H9 (cell line): ENCODE results near the gene DNAJC18. TPM values are rescaled to one million over a fixed set of nuclear protein-coding genes. Genes with fewer than 3 reads are reported as not detected.

Source experiments
- DNase-seq: peaks from one replicate; pipeline ENCODE4 v3.0.0-alpha.2; 2017
- H2AFZ ChIP-seq: one replicate; pipeline ENCODE4 v1.6.1; 2013; ENCODE audit warnings: mild to moderate bottlenecking, low read length, control low read depth, moderate library complexity
- H2AK5ac ChIP-seq: 2 replicates; pipeline ENCODE4 v1.6.1; 2013; ENCODE audit warnings: low read length, control low read depth, mixed read lengths; ENCODE audit not compliant: insufficient read length
- H2BK120ac ChIP-seq: one replicate; pipeline ENCODE4 v1.6.1; 2013; ENCODE audit warnings: low read depth, mild to moderate bottlenecking, low read length, control low read depth, inconsistent platforms; ENCODE audit not compliant: poor library complexity, severe bottlenecking
- H2BK12ac ChIP-seq: 2 replicates; pipeline ENCODE4 v1.6.1; 2013; ENCODE audit warnings: low read length, control low read depth, mixed read lengths, low read depth; ENCODE audit not compliant: insufficient read length
- H2BK15ac ChIP-seq: 2 replicates; pipeline ENCODE4 v1.6.1; 2013; ENCODE audit warnings: low read depth, low read length, control low read depth
- H2BK20ac ChIP-seq: one replicate; pipeline ENCODE4 v1.6.1; 2013; ENCODE audit warnings: low read depth, mild to moderate bottlenecking, low read length, control low read depth, inconsistent platforms; ENCODE audit not compliant: poor library complexity, severe bottlenecking
- H2BK5ac ChIP-seq: 2 replicates; pipeline ENCODE4 v1.6.1; 2013; ENCODE audit warnings: low read length, control low read depth, mixed read lengths; ENCODE audit not compliant: insufficient read length
- H3K14ac ChIP-seq: 2 replicates; pipeline ENCODE4 v1.6.1; 2013; ENCODE audit warnings: low read length, control low read depth; ENCODE audit not compliant: insufficient read depth
- H3K18ac ChIP-seq: 2 replicates; pipeline ENCODE4 v1.6.1; 2013; ENCODE audit warnings: low read depth, mild to moderate bottlenecking, mixed read lengths, low read length, control low read depth; ENCODE audit not compliant: insufficient read length
- H3K23ac ChIP-seq: 2 replicates; pipeline ENCODE4 v1.6.1; 2013; ENCODE audit warnings: low read length, control low read depth, mixed read lengths, low read depth; ENCODE audit not compliant: insufficient read length
- H3K23me2 ChIP-seq: 2 replicates; pipeline ENCODE4 v1.6.1; 2013; ENCODE audit warnings: low read depth, mild to moderate bottlenecking, mixed read lengths, low read length, control low read depth; ENCODE audit not compliant: insufficient read length, poor library complexity, severe bottlenecking
- H3K27ac ChIP-seq: 2 replicates; pipeline ENCODE4 v1.5.1; 2013; ENCODE audit warnings: low read length, control low read depth, mixed read lengths, low read depth; ENCODE audit not compliant: insufficient read length
- H3K27me3 ChIP-seq: 2 replicates; pipeline ENCODE4 v1.6.1; 2013; ENCODE audit warnings: low read length, control low read depth, inconsistent platforms; ENCODE audit not compliant: insufficient read depth
- H3K4ac ChIP-seq: 2 replicates; pipeline ENCODE4 v1.6.1; 2013; ENCODE audit warnings: low read depth, mild to moderate bottlenecking, control low read depth, inconsistent platforms, low read length, moderate library complexity
- H3K4me1 ChIP-seq: 2 replicates; pipeline ENCODE4 v1.6.1; 2013; ENCODE audit warnings: low read length, control low read depth, inconsistent platforms; ENCODE audit not compliant: insufficient read depth
- H3K4me2 ChIP-seq: 2 replicates; pipeline ENCODE4 v1.6.1; 2013; ENCODE audit warnings: low read length, control low read depth, mixed read lengths; ENCODE audit not compliant: insufficient read length, insufficient read depth
- H3K56ac ChIP-seq: 2 replicates; pipeline ENCODE4 v1.6.1; 2013; ENCODE audit warnings: low read depth, mild to moderate bottlenecking, mixed read lengths, low read length, control low read depth; ENCODE audit not compliant: insufficient read length
- H3K79me1 ChIP-seq: 2 replicates; pipeline ENCODE4 v1.6.1; 2013; ENCODE audit warnings: low read depth, mild to moderate bottlenecking, moderate library complexity, low read length, control low read depth, inconsistent platforms; ENCODE audit not compliant: insufficient read depth, poor library complexity, severe bottlenecking
- H3K79me2 ChIP-seq: 2 replicates; pipeline ENCODE4 v1.6.1; 2013; ENCODE audit warnings: low read length, control low read depth, inconsistent platforms; ENCODE audit not compliant: insufficient read depth
- H3K9ac ChIP-seq: 2 replicates; pipeline ENCODE4 v1.6.1; 2013; ENCODE audit warnings: low read length, control low read depth, mixed read lengths; ENCODE audit not compliant: insufficient read length; ENCODE audit errors: extremely low read depth
- H3K9me3 ChIP-seq: one replicate; pipeline ENCODE4 v1.6.1; 2013; ENCODE audit warnings: low read depth, low read length, inconsistent platforms; ENCODE audit not compliant: control insufficient read depth
- H3T11ph ChIP-seq: one replicate; pipeline ENCODE4 v1.6.1; 2013; ENCODE audit warnings: mild to moderate bottlenecking, low read length, control low read depth, inconsistent platforms
- H4K20me1 ChIP-seq: one replicate; pipeline ENCODE4 v1.6.1; 2013; ENCODE audit not compliant: control insufficient read depth, insufficient read length, insufficient read depth
- H4K5ac ChIP-seq: 2 replicates; pipeline ENCODE4 v1.6.1; 2013; ENCODE audit warnings: low read depth, mild to moderate bottlenecking, mixed read lengths, low read length, control low read depth; ENCODE audit not compliant: insufficient read length
- H4K8ac ChIP-seq: replicated peaks from 2 replicates; pipeline ENCODE4 v1.6.1; 2013; ENCODE audit warnings: low read length, control low read depth, mixed read lengths, low read depth; ENCODE audit not compliant: insufficient read length
- H4K91ac ChIP-seq: 2 replicates; pipeline ENCODE4 v1.6.1; 2013; ENCODE audit warnings: low read depth, mild to moderate bottlenecking, moderate library complexity, mixed read lengths, low read length, control low read depth; ENCODE audit not compliant: insufficient read length
- H3K27ac Mint-ChIP-seq, 3 experiments: 2 replicates in 2 of 3; 3 replicates in 1 of 3; pipeline ENCODE4 v1.8.0; 2020 to 2021; ENCODE audit warnings: mixed read lengths in 3 of 3, mild to moderate bottlenecking in 1 of 3, moderate library complexity in 1 of 3
- H3K27me3 Mint-ChIP-seq: 2 replicates; pipeline ENCODE4 v1.8.0; 2021; ENCODE audit warnings: low read depth, mild to moderate bottlenecking, moderate library complexity, mixed read lengths
- H3K36me3 Mint-ChIP-seq, 3 experiments: 2 replicates in 2 of 3; 3 replicates in 1 of 3; pipeline ENCODE4 v1.8.0; 2020 to 2021; ENCODE audit warnings: low read depth in 3 of 3, mixed read lengths in 3 of 3; ENCODE audit not compliant: insufficient read depth in 1 of 3
- H3K4me1 Mint-ChIP-seq, 2 experiments: 2 replicates each; pipeline ENCODE4 v1.8.0; 2020; ENCODE audit warnings: mixed read lengths in 2 of 2
- H3K4me3 Mint-ChIP-seq, 2 experiments: 2 replicates in 1 of 2; 3 replicates in 1 of 2; pipeline ENCODE4 v1.8.0; 2020 to 2021; ENCODE audit warnings: mild to moderate bottlenecking in 2 of 2, mixed read lengths in 2 of 2, moderate library complexity in 1 of 2
- H3K9me3 Mint-ChIP-seq, 2 experiments: 2 replicates in 1 of 2; 3 replicates in 1 of 2; pipeline ENCODE4 v1.8.0; 2020; ENCODE audit warnings: mild to moderate bottlenecking in 2 of 2, mixed read lengths in 2 of 2, moderate library complexity in 1 of 2
- CTCF ChIP-seq: fragments of 200-600 bp; sonication (generic); conservative IDR thresholded peaks from 3 replicates; pipeline ENCODE4 v1.8.0; 2021; ENCODE audit warnings: antibody characterized with exemption, mild to moderate bottlenecking
- WGBS: extraction: QIAGEN DNeasy Blood & Tissue Kit; methylation state at CpG from one replicate; pipeline ENCODE4 v1.1.7; 2013; ENCODE audit warnings: missing lambda C conversion rate, low lambda C conversion rate, mixed read lengths; ENCODE audit not compliant: insufficient read length; ENCODE audit errors: extremely low coverage; 5-methylcytosine and 5-hydroxymethylcytosine counted together
- total RNA-seq: library from RNA; stranded (reverse); gene quantifications from 2 replicates; pipeline ENCODE4 v1.2.1, GENCODE V29; 2021

Gene DNAJC18
- total RNA-seq, 1 experiment from 2014 or later, result 26.5 TPM

- peaks cover 15 to 19% of the 10 kb centered on the region in 2 experiments; a peak in 3 of 4 replicates for H3K4me1 Mint-ChIP-seq
These were observed 62.1 kb downstream of the DNAJC18 start for GRCh38 chr5:139377226-139377625.

More at GRCh38 chr5:139377226-139377625, 62.1 kb downstream of the DNAJC18 start:
- no peak overlapping the region for H4K91ac ChIP-seq
- H2BK5ac ChIP-seq, result no peak overlapping the region
- Mint-ChIP-seq H3K9me3 (no peaks in the 10 kb centered on the region), H3K4me3 (no peak overlapping the region), H3K36me3 (peaks cover 1 to 14% (median 2%) of the 10 kb centered on the region in 3 experiments; a peak in 6 of 7 replicates), H3K27ac (no peak overlapping the region; a peak in 1 of 7 replicates), H3K27me3 (no peaks in the 10 kb centered on the region)
- H2AFZ ChIP-seq, result no peak overlapping the region
- H3K14ac ChIP-seq, result no peak overlapping the region
- no peaks in the 10 kb centered on the region for H3K27me3 ChIP-seq
- no peak for TF ChIP-seq CTCF
- H3K79me2 ChIP-seq, result no peaks in the 10 kb centered on the region
- H4K20me1 ChIP-seq, result no peaks in the 10 kb centered on the region
- H3K23me2 ChIP-seq, result no peaks in the 10 kb centered on the region
- no peak for DNase-seq
- no peak overlapping the region for H2BK120ac ChIP-seq
- H4K8ac ChIP-seq, result no peak overlapping the region
- no peak overlapping the region for H3K4ac ChIP-seq
- H3K9ac ChIP-seq, result no peak overlapping the region
- no peak overlapping the region for H3T11ph ChIP-seq
- no peak overlapping the region for H2BK12ac ChIP-seq
- H3K23ac ChIP-seq, result no peak overlapping the region
- H3K79me1 ChIP-seq, result no peaks in the 10 kb centered on the region
- no peak overlapping the region for H3K27ac ChIP-seq
- no peaks in the 10 kb centered on the region for H3K4me1 ChIP-seq
- no peaks in the 10 kb centered on the region for H3K9me3 ChIP-seq
- H2BK15ac ChIP-seq, result no peak overlapping the region
- H4K5ac ChIP-seq, result no peak overlapping the region
- H3K4me2 ChIP-seq, result no peak overlapping the region
- H3K56ac ChIP-seq, result no peak overlapping the region
- no CpG with 5 or more reads among the region's 3 CpGs for WGBS
- H2AK5ac ChIP-seq, result no peak overlapping the region
- no peak overlapping the region for H3K18ac ChIP-seq
- no peak overlapping the region for H2BK20ac ChIP-seq
